GM23338 (cell line): ENCODE measurements around the gene RAB22A. TPM values are rescaled to one million over a fixed set of nuclear protein-coding genes. Genes with fewer than 3 reads are reported as not detected.

Experiments used
- ATAC-seq: fragments of 200-7000 bp; cut with Tn5 transposase; 3 replicates; pipeline ENCODE4 v1.9.1; 2020
- DNase-seq: peaks from one replicate; pipeline ENCODE4 v3.0.0-alpha.2; 2015; ENCODE audit warnings: low spot score
- H2AFZ ChIP-seq: fragments of 200-600 bp; sonication (generic); 2 replicates; pipeline ENCODE4 v1.8.0; 2016; ENCODE audit warnings: antibody characterized with exemption, mild to moderate bottlenecking, moderate library complexity
- H3F3A ChIP-seq: fragments of 200-600 bp; sonication (generic); replicated peaks from 2 replicates; pipeline ENCODE4 v1.8.0; 2017; ENCODE audit warnings: antibody characterized with exemption, mixed run types, low read depth
- H3K27ac ChIP-seq: fragments of 200-600 bp; sonication (generic); 2 replicates; pipeline ENCODE4 v1.6.1; 2016; ENCODE audit warnings: low read depth
- H3K27me3 ChIP-seq: fragments of 200-600 bp; sonication (generic); 2 replicates; pipeline ENCODE4 v1.8.0; 2016; ENCODE audit warnings: mild to moderate bottlenecking, mixed run types, moderate library complexity; ENCODE audit not compliant: insufficient read depth
- H3K36me3 ChIP-seq: fragments of 200-600 bp; sonication (generic); 2 replicates; pipeline ENCODE4 v1.8.0; 2016; ENCODE audit warnings: mild to moderate bottlenecking; ENCODE audit not compliant: insufficient read depth
- H3K4me1 ChIP-seq: fragments of 200-600 bp; sonication (generic); 2 replicates; pipeline ENCODE4 v1.8.0; 2016; ENCODE audit warnings: mild to moderate bottlenecking, moderate library complexity; ENCODE audit not compliant: insufficient read depth
- H3K4me2 ChIP-seq: fragments of 200-600 bp; sonication (generic); 2 replicates; pipeline ENCODE4 v1.7.1; 2017; ENCODE audit warnings: mixed run types
- H3K4me3 ChIP-seq: fragments of 200-600 bp; sonication (generic); 2 replicates; pipeline ENCODE4 v1.6.1; 2016; ENCODE audit warnings: mixed run types
- H3K79me2 ChIP-seq: fragments of 200-600 bp; sonication (generic); replicated peaks from 2 replicates; pipeline ENCODE4 v1.8.0; 2017; ENCODE audit warnings: mild to moderate bottlenecking; ENCODE audit not compliant: insufficient read depth
- H3K9me2 ChIP-seq: fragments of 200-600 bp; sonication (generic); 2 replicates; pipeline ENCODE4 v1.8.0; 2017; ENCODE audit not compliant: insufficient read depth
- H4K20me1 ChIP-seq: fragments of 200-600 bp; sonication (generic); replicated peaks from 2 replicates; pipeline ENCODE4 v1.8.0; 2017; ENCODE audit warnings: mild to moderate bottlenecking; ENCODE audit not compliant: insufficient read depth
- H3K27ac Mint-ChIP-seq: 2 replicates; pipeline ENCODE4 v1.8.0; 2020; ENCODE audit warnings: inconsistent platforms, mild to moderate bottlenecking, moderate library complexity, mixed read lengths
- H3K27me3 Mint-ChIP-seq: 3 replicates; pipeline ENCODE4 v1.8.0; 2022; ENCODE audit warnings: low read depth, mild to moderate bottlenecking, moderate library complexity, mixed read lengths, inconsistent platforms; ENCODE audit not compliant: insufficient read depth, poor library complexity
- H3K36me3 Mint-ChIP-seq: 3 replicates; pipeline ENCODE4 v1.8.0; 2021; ENCODE audit warnings: low read depth, mild to moderate bottlenecking, inconsistent platforms, moderate library complexity, mixed read lengths
- H3K4me1 Mint-ChIP-seq: 3 replicates; pipeline ENCODE4 v1.8.0; 2020; ENCODE audit warnings: mild to moderate bottlenecking, inconsistent platforms, mixed read lengths
- H3K4me3 Mint-ChIP-seq: 3 replicates; pipeline ENCODE4 v1.8.0; 2021; ENCODE audit warnings: moderate library complexity, mild to moderate bottlenecking, inconsistent platforms, mixed read lengths
- H3K9me3 Mint-ChIP-seq: 3 replicates; pipeline ENCODE4 v1.8.0; 2020; ENCODE audit warnings: moderate library complexity, mild to moderate bottlenecking, inconsistent platforms, mixed read lengths
- CREB1 ChIP-seq: fragments of 250-450 bp; sonication (Bioruptor Pico); IDR thresholded peaks from 2 replicates; pipeline ENCODE4 v1.5.0; 2020; ENCODE audit warnings: low read depth, mild to moderate bottlenecking, moderate library complexity
- EZH2 ChIP-seq: fragments of 200-600 bp; sonication (generic); IDR thresholded peaks from one replicate; pipeline ENCODE4 v1.8.0; 2017; ENCODE audit warnings: antibody characterized with exemption, mild to moderate bottlenecking, low read depth; ENCODE audit not compliant: unreplicated experiment
- EZH2phosphoT487 ChIP-seq: fragments of 200-600 bp; sonication (generic); IDR thresholded peaks from one replicate; pipeline ENCODE4 v1.8.1; 2018; ENCODE audit warnings: antibody characterized with exemption; ENCODE audit not compliant: unreplicated experiment
- JUNB ChIP-seq: IDR thresholded peaks from one replicate; pipeline ENCODE4 v1.6.1; 2016; ENCODE audit warnings: antibody characterized with exemption; ENCODE audit not compliant: unreplicated experiment
- NANOG ChIP-seq: IDR thresholded peaks from 2 replicates; pipeline ENCODE4 v1.6.1; 2016; ENCODE audit warnings: antibody characterized with exemption, borderline replicate concordance
- POLR2AphosphoS5 ChIP-seq: IDR thresholded peaks from 2 replicates; pipeline ENCODE4 v1.6.1; 2016; ENCODE audit warnings: antibody characterized with exemption, low read depth
- STAT1 ChIP-seq: IDR thresholded peaks from one replicate; pipeline ENCODE4 v1.6.1; 2016; ENCODE audit warnings: antibody characterized with exemption; ENCODE audit not compliant: unreplicated experiment
- ZNF114 ChIP-seq: fragments of 250-450 bp; sonication (Bioruptor Pico); IDR thresholded peaks from 2 replicates; pipeline ENCODE4 v1.5.0; 2020; ENCODE audit warnings: mild to moderate bottlenecking, moderate library complexity
- ZNF331 ChIP-seq: fragments of 250-450 bp; sonication (Bioruptor Pico); IDR thresholded peaks from 2 replicates; pipeline ENCODE4 v1.5.0; 2020; ENCODE audit warnings: low read depth, mild to moderate bottlenecking, moderate library complexity
- polyA plus RNA-seq: library from polyadenylated mRNA; unstranded; fragments of >200 nt; fragmentation: Nextera tagmentation; extraction: Ambion mirVana; gene quantifications from 2 replicates; pipeline ENCODE4 v1.2.1, GENCODE V29; 2016
- total RNA-seq: library from RNA; depleted of rRNA; stranded (reverse); fragments of >200 nt; shearing (Covaris generic); gene quantifications from 2 replicates; pipeline ENCODE4 v1.2.3, GENCODE V29; 2014
- TF ChIP-seq, protein P1 (sequence below): fragments of 250-450 bp; sonication (Bioruptor Pico); IDR thresholded peaks from 2 replicates; pipeline ENCODE4 v1.5.0; 2020; ENCODE audit warnings: mild to moderate bottlenecking, moderate library complexity
- TF ChIP-seq, protein P2 (sequence below): IDR thresholded peaks from one replicate; pipeline ENCODE4 v1.6.1; 2018; ENCODE audit warnings: antibody characterized with exemption; ENCODE audit not compliant: unreplicated experiment
- TF ChIP-seq, protein P3 (sequence below): IDR thresholded peaks from 2 replicates; pipeline ENCODE4 v1.6.1; 2016; ENCODE audit warnings: antibody characterized with exemption

RAB22A gene
- total and polyA plus RNA-seq, 2 experiments from 2014 or later: 3.3 to 6.8 TPM

DNA sequence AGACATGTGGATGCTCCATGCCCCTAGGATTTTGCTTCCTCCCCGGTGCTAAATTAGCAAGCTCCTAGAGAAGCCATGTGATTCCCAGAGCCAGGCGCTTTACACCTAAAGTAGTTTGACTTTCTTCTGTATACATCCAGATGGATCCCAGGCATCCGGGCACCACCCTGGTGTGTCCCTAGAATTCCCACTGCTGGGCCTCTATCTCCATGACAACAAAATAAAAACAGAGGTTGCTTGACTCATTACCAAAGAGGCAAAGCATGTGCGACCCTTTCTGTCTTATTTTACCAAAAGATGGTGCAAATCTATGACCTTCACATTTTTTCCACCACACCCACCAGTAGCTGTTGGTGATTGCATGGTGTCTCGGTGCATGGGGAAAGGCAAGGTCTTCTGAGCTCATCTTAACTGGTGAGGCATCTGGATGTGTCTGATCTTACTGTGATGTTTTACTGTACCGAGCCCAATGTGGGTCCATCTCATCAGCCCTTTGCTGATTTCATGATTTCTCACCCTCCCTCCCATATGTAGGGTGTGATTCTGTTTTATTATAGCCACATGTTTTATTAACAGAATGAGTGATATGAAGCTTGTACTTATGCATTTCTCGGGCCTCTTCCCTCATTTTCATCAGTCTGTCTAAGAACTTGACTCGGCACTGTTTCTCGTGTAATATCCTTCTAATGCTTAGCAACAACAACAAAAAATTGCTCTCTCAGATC, 52.1 kb downstream of the RAB22A start:
- Histone ChIP-seq H3K9me2 (no peaks in the 10 kb centered on the region), H3K27ac (0 out of 2 replicates have a peak overlapping the region, but pooled peaks have one; percentile 11), H3K79me2 (no peaks in the 10 kb centered on the region), H4K20me1 (no peaks in the 10 kb centered on the region), H3F3A (no peaks in the 10 kb centered on the region), H3K36me3 (0 out of 2 replicates have a peak, but pooled peaks cover 3% of the 10 kb centered on the region), H3K27me3 (no peaks in the 10 kb centered on the region), H2AFZ (no peak overlapping the region), H3K4me3 (no peak overlapping the region), H3K4me2 (no peak overlapping the region), H3K4me1 (peaks cover 3% of the 10 kb centered on the region; the same call in 1 of the 2 replicates)
- DNase-seq (peak; percentile 30), ATAC-seq (no peak)
- peaks cover 7% of the 10 kb centered on the region for H3K4me1 Mint-ChIP-seq
- peaks cover 8% of the 10 kb centered on the region; the same call in 1 of the 3 replicates for H3K36me3 Mint-ChIP-seq
- no peaks in the 10 kb centered on the region for H3K9me3 Mint-ChIP-seq
- no peak overlapping the region for H3K27ac Mint-ChIP-seq
- H3K27me3 Mint-ChIP-seq: peaks cover 2% of the 10 kb centered on the region
- TF ChIP-seq STAT1 (no peak), EZH2phosphoT487 (no peak), JUNB (no peak), CREB1 (CRISPR knock-in tag) (no peak), ZNF114 (CRISPR knock-in tag) (no peak), ZNF331 (CRISPR knock-in tag) (no peak), POLR2AphosphoS5 (no peak), EZH2 (no peak), NANOG (no peak)
- TF ChIP-seq, protein P1, sequence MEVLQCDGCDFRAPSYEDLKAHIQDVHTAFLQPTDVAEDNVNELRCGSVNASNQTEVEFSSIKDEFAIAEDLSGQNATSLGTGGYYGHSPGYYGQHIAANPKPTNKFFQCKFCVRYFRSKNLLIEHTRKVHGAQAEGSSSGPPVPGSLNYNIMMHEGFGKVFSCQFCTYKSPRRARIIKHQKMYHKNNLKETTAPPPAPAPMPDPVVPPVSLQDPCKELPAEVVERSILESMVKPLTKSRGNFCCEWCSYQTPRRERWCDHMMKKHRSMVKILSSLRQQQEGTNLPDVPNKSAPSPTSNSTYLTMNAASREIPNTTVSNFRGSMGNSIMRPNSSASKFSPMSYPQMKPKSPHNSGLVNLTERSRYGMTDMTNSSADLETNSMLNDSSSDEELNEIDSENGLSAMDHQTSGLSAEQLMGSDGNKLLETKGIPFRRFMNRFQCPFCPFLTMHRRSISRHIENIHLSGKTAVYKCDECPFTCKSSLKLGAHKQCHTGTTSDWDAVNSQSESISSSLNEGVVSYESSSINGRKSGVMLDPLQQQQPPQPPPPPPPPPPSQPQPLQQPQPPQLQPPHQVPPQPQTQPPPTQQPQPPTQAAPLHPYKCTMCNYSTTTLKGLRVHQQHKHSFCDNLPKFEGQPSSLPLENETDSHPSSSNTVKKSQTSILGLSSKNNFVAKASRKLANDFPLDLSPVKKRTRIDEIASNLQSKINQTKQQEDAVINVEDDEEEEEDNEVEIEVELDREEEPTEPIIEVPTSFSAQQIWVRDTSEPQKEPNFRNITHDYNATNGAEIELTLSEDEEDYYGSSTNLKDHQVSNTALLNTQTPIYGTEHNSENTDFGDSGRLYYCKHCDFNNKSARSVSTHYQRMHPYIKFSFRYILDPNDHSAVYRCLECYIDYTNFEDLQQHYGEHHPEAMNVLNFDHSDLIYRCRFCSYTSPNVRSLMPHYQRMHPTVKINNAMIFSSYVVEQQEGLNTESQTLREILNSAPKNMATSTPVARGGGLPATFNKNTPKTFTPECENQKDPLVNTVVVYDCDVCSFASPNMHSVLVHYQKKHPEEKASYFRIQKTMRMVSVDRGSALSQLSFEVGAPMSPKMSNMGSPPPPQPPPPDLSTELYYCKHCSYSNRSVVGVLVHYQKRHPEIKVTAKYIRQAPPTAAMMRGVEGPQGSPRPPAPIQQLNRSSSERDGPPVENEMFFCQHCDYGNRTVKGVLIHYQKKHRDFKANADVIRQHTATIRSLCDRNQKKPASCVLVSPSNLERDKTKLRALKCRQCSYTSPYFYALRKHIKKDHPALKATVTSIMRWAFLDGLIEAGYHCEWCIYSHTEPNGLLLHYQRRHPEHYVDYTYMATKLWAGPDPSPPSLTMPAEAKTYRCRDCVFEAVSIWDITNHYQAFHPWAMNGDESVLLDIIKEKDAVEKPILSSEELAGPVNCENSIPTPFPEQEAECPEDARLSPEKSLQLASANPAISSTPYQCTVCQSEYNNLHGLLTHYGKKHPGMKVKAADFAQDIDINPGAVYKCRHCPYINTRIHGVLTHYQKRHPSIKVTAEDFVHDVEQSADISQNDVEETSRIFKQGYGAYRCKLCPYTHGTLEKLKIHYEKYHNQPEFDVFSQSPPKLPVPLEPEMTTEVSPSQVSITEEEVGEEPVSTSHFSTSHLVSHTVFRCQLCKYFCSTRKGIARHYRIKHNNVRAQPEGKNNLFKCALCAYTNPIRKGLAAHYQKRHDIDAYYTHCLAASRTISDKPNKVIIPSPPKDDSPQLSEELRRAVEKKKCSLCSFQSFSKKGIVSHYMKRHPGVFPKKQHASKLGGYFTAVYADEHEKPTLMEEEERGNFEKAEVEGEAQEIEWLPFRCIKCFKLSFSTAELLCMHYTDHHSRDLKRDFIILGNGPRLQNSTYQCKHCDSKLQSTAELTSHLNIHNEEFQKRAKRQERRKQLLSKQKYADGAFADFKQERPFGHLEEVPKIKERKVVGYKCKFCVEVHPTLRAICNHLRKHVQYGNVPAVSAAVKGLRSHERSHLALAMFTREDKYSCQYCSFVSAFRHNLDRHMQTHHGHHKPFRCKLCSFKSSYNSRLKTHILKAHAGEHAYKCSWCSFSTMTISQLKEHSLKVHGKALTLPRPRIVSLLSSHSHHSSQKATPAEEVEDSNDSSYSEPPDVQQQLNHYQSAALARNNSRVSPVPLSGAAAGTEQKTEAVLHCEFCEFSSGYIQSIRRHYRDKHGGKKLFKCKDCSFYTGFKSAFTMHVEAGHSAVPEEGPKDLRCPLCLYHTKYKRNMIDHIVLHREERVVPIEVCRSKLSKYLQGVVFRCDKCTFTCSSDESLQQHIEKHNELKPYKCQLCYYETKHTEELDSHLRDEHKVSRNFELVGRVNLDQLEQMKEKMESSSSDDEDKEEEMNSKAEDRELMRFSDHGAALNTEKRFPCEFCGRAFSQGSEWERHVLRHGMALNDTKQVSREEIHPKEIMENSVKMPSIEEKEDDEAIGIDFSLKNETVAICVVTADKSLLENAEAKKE (CRISPR knock-in tag): no peak
- TF ChIP-seq, protein P2, sequence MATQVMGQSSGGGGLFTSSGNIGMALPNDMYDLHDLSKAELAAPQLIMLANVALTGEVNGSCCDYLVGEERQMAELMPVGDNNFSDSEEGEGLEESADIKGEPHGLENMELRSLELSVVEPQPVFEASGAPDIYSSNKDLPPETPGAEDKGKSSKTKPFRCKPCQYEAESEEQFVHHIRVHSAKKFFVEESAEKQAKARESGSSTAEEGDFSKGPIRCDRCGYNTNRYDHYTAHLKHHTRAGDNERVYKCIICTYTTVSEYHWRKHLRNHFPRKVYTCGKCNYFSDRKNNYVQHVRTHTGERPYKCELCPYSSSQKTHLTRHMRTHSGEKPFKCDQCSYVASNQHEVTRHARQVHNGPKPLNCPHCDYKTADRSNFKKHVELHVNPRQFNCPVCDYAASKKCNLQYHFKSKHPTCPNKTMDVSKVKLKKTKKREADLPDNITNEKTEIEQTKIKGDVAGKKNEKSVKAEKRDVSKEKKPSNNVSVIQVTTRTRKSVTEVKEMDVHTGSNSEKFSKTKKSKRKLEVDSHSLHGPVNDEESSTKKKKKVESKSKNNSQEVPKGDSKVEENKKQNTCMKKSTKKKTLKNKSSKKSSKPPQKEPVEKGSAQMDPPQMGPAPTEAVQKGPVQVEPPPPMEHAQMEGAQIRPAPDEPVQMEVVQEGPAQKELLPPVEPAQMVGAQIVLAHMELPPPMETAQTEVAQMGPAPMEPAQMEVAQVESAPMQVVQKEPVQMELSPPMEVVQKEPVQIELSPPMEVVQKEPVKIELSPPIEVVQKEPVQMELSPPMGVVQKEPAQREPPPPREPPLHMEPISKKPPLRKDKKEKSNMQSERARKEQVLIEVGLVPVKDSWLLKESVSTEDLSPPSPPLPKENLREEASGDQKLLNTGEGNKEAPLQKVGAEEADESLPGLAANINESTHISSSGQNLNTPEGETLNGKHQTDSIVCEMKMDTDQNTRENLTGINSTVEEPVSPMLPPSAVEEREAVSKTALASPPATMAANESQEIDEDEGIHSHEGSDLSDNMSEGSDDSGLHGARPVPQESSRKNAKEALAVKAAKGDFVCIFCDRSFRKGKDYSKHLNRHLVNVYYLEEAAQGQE: no peak
- TF ChIP-seq, protein P3, sequence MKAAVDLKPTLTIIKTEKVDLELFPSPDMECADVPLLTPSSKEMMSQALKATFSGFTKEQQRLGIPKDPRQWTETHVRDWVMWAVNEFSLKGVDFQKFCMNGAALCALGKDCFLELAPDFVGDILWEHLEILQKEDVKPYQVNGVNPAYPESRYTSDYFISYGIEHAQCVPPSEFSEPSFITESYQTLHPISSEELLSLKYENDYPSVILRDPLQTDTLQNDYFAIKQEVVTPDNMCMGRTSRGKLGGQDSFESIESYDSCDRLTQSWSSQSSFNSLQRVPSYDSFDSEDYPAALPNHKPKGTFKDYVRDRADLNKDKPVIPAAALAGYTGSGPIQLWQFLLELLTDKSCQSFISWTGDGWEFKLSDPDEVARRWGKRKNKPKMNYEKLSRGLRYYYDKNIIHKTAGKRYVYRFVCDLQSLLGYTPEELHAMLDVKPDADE: no peak
- no peak overlapping the region for H3K4me3 Mint-ChIP-seq
